Measurements from ENCODE around the gene LRRTM4. TPM values are rescaled to one million over a fixed set of nuclear protein-coding genes. Genes with fewer than 3 reads are reported as not detected.

Gene LRRTM4
- total RNA-seq, 4 donors from 2014 or later, result 0.24 to 38.4 (median 1.0) TPM; not detected in 1

- Histone ChIP-seq H3K4me1 (peaks cover 0 to 4% of the 10 kb centered on the region in 2 donors), H3K4me3 (no peak overlapping the region), H3K27ac (no peak overlapping the region), H3K9me3 (no peaks in the 10 kb centered on the region), H3K36me3 (no peaks in the 10 kb centered on the region), H3K27me3 (no peaks in the 10 kb centered on the region)
- no peak for TF ChIP-seq POLR2A (IDR thresholded peaks at IDR 0.05)
- TF ChIP-seq, protein P1, sequence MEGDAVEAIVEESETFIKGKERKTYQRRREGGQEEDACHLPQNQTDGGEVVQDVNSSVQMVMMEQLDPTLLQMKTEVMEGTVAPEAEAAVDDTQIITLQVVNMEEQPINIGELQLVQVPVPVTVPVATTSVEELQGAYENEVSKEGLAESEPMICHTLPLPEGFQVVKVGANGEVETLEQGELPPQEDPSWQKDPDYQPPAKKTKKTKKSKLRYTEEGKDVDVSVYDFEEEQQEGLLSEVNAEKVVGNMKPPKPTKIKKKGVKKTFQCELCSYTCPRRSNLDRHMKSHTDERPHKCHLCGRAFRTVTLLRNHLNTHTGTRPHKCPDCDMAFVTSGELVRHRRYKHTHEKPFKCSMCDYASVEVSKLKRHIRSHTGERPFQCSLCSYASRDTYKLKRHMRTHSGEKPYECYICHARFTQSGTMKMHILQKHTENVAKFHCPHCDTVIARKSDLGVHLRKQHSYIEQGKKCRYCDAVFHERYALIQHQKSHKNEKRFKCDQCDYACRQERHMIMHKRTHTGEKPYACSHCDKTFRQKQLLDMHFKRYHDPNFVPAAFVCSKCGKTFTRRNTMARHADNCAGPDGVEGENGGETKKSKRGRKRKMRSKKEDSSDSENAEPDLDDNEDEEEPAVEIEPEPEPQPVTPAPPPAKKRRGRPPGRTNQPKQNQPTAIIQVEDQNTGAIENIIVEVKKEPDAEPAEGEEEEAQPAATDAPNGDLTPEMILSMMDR (IDR thresholded peaks at IDR 0.05), result no peak
- DNase-seq, result no peak
- intact Hi-C loops (cut with DNase I; ENCODE audit: low total_unique reads), result no loop called here
Measured at GRCh38 chr2:77519164-77519887, 2.9 kb downstream of the LRRTM4 start.

- Histone ChIP-seq H3K4me3 (no peak overlapping the region), H3K36me3 (no peaks in the 10 kb centered on the region), H3K9me3 (no peaks in the 10 kb centered on the region), H3K27me3 (no peaks in the 10 kb centered on the region), H3K4me1 (peaks cover 0 to 4% of the 10 kb centered on the region in 2 donors), H3K27ac (no peak overlapping the region)
- DNase-seq, result no peak
- intact Hi-C loops (cut with DNase I; ENCODE audit: low total_unique reads), result no loop called here
- TF ChIP-seq, protein P1 (IDR thresholded peaks at IDR 0.05), result no peak
- no peak for TF ChIP-seq POLR2A (IDR thresholded peaks at IDR 0.05)
Measured at GRCh38 chr2:77518311-77518710, 3.9 kb downstream of the LRRTM4 start.

GRCh38 chr2:77513191-77513590, 9.0 kb downstream of the LRRTM4 start:
- no peaks in the 10 kb centered on the region for H3K9me3 ChIP-seq
- H3K4me1 ChIP-seq, result no peaks in the 10 kb centered on the region
- intact Hi-C loops (cut with DNase I; ENCODE audit: low total_unique reads), result no loop called here
- no peaks in the 10 kb centered on the region for H3K36me3 ChIP-seq
- DNase-seq, result no peak
- H3K27me3 ChIP-seq, result no peaks in the 10 kb centered on the region
- TF ChIP-seq, protein P1 (IDR thresholded peaks at IDR 0.05), result no peak
- TF ChIP-seq POLR2A (IDR thresholded peaks at IDR 0.05), result no peak
- H3K27ac ChIP-seq, result no peak overlapping the region
- no peak overlapping the region for H3K4me3 ChIP-seq

DNA sequence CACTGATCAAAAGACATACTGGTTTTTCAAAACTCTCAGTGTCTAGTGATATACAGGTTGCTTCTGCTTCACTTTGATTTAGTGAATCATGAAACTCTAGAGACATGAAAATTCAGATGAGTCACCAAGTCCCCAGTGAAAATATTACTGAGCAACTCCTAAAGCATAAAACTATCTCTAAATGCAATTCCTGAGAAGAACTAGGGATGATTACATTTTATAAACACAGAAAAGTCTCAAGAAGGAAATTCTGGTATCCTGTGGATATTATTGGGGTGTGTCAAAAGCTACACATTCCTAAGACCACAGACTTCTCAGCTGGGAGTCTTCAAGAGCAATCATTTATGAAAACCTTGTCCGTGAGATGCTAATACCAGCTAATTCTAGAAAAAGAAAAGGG, 9.7 kb downstream of the LRRTM4 start:
- TF ChIP-seq, protein P1 (IDR thresholded peaks at IDR 0.05), result no peak
- no peak for TF ChIP-seq POLR2A (IDR thresholded peaks at IDR 0.05)
- no peak overlapping the region for H3K27ac ChIP-seq
- intact Hi-C loops (cut with DNase I; ENCODE audit: low total_unique reads), result no loop called here
- DNase-seq, result no peak
- H3K36me3 ChIP-seq, result no peaks in the 10 kb centered on the region
- no peaks in the 10 kb centered on the region for H3K4me1 ChIP-seq
- H3K4me3 ChIP-seq, result no peak overlapping the region
- H3K27me3 ChIP-seq, result no peaks in the 10 kb centered on the region
- H3K9me3 ChIP-seq, result no peaks in the 10 kb centered on the region

DNA sequence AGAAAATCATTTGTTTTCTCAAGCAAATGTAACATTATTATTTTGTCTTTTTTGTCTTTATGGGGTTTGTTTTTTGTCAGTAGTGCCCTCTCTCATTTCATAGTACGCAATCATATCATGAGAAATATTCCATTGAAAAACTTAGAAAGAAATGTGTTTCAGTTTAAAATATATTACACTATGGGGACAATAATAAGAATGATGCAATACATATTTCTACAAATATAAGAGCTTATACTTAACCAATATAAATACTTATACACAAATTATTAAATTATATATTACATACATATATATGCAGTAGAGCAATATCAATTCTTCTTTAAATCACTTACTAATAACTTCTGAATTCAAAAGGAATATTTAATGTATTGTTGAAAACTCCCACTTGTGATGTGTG, 13.7 kb downstream of the LRRTM4 start:
- intact Hi-C loops (cut with DNase I; ENCODE audit: low total_unique reads), result no loop called here
- H3K36me3 ChIP-seq, result no peaks in the 10 kb centered on the region
- no peak for DNase-seq
- no peak overlapping the region for H3K4me3 ChIP-seq
- no peak for TF ChIP-seq POLR2A (IDR thresholded peaks at IDR 0.05)
- TF ChIP-seq, protein P1 (IDR thresholded peaks at IDR 0.05), result no peak
- no peak overlapping the region for H3K27ac ChIP-seq
- H3K27me3 ChIP-seq, result no peaks in the 10 kb centered on the region
- no peaks in the 10 kb centered on the region for H3K9me3 ChIP-seq
- H3K4me1 ChIP-seq, result no peaks in the 10 kb centered on the region

All from uterus (tissue), 4 donors.